ENCODE measurements around the gene CACNA1E. TPM values are rescaled to one million over a fixed set of nuclear protein-coding genes. Genes with fewer than 3 reads are reported as not detected.

The CACNA1E gene
- total and polyA plus RNA-seq, 2 experiments from 2014 or later = 1.1 to 1.7 TPM

DNA sequence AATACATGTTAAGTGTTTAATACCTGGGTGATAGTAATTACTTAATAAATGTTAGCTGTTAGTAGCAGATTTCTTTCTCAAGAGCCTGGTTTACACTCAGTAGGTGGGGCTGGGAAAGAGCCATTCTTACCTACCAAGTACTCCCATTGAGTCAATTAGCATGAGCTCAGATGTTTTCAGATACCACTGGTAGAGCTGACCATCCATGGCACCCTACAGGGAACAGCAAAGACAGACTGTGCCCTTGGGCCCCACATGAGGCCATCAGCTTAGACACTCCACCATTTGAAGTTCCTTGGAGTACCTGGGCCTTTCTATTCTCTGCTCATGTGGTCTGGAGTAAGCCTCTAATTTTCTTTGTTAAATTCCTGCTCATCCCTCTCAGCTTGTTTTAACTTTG is 179.3 kb downstream of the CACNA1E start:
- Histone ChIP-seq H3K36me3 (replicated peaks; ENCODE audit: insufficient read depth, low read depth) (no peaks in the 10 kb centered on the region), H3K27me3 (no peaks in the 10 kb centered on the region), H3K4me1 (ENCODE audit: insufficient read depth) (no peaks in the 10 kb centered on the region), H4K20me1 (ENCODE audit: insufficient read depth, poor library complexity, severe bottlenecking) (no peaks in the 10 kb centered on the region), H3K9me3 (ENCODE audit: low read depth) (no peaks in the 10 kb centered on the region), H3K9me2 (replicated peaks; ENCODE audit: insufficient read depth) (no peaks in the 10 kb centered on the region), H2AFZ (no peak overlapping the region), H3K4me3 (no peak overlapping the region), H3K4me2 (no peak overlapping the region), H3K27ac (no peak overlapping the region), H3K79me2 (no peaks in the 10 kb centered on the region)
- TF ChIP-seq, protein P1, sequence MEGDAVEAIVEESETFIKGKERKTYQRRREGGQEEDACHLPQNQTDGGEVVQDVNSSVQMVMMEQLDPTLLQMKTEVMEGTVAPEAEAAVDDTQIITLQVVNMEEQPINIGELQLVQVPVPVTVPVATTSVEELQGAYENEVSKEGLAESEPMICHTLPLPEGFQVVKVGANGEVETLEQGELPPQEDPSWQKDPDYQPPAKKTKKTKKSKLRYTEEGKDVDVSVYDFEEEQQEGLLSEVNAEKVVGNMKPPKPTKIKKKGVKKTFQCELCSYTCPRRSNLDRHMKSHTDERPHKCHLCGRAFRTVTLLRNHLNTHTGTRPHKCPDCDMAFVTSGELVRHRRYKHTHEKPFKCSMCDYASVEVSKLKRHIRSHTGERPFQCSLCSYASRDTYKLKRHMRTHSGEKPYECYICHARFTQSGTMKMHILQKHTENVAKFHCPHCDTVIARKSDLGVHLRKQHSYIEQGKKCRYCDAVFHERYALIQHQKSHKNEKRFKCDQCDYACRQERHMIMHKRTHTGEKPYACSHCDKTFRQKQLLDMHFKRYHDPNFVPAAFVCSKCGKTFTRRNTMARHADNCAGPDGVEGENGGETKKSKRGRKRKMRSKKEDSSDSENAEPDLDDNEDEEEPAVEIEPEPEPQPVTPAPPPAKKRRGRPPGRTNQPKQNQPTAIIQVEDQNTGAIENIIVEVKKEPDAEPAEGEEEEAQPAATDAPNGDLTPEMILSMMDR (IDR thresholded peaks at IDR 0.05; ENCODE audit: poor library complexity) = no peak
- no peak for TF ChIP-seq EZH2phosphoT487 (IDR thresholded peaks at IDR 0.05; ENCODE audit: low read depth, severe bottlenecking, unreplicated experiment)
- no peak for DNase-seq (ENCODE audit: low spot score)

GRCh38 chr1:181664543-181664942 is 181.2 kb downstream of the CACNA1E start:
- Histone ChIP-seq H3K9me2 (replicated peaks; ENCODE audit: insufficient read depth) (no peaks in the 10 kb centered on the region), H3K9me3 (ENCODE audit: low read depth) (no peaks in the 10 kb centered on the region), H3K27me3 (no peaks in the 10 kb centered on the region), H2AFZ (no peak overlapping the region), H3K4me3 (no peak overlapping the region), H3K4me1 (ENCODE audit: insufficient read depth) (no peaks in the 10 kb centered on the region), H3K4me2 (no peak overlapping the region), H4K20me1 (ENCODE audit: insufficient read depth, poor library complexity, severe bottlenecking) (no peaks in the 10 kb centered on the region), H3K36me3 (replicated peaks; ENCODE audit: insufficient read depth, low read depth) (no peaks in the 10 kb centered on the region), H3K79me2 (no peaks in the 10 kb centered on the region), H3K27ac (no peak overlapping the region)
- TF ChIP-seq EZH2phosphoT487 (IDR thresholded peaks at IDR 0.05; ENCODE audit: low read depth, severe bottlenecking, unreplicated experiment) (no peak), EZH2 (IDR thresholded peaks at IDR 0.05; ENCODE audit: borderline replicate concordance) (no peak)
- TF ChIP-seq, protein P1 (IDR thresholded peaks at IDR 0.05; ENCODE audit: poor library complexity) = no peak
- DNase-seq (ENCODE audit: low spot score) = no peak
- WGBS (ENCODE audit: low lambda C conversion rate, missing lambda C conversion rate) = 90% methylated on average over 2 of the region's 2 CpGs

DNA sequence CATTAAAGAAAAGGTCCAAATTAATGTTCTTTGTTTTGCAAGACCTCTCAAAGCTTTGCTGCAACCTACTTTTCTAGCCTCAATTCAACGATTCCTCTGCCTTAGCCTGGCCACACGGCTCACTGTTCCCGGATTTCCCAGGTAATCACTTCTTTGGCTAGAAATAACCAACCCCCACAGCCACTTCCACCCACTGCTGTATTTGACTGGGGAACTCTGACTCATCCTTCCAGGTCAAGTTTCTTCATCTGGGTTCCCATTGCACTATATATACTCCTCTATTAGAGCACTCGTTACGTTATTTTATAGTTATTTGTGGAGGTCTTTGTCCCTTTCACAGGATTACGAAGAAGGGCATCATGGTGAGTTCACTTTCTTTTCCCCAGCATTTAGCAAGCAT is 185.9 kb downstream of the CACNA1E start:
- Histone ChIP-seq H4K20me1 (ENCODE audit: insufficient read depth, poor library complexity, severe bottlenecking) (no peaks in the 10 kb centered on the region), H3K9me3 (ENCODE audit: low read depth) (no peaks in the 10 kb centered on the region), H3K4me2 (no peak overlapping the region), H3K36me3 (replicated peaks; ENCODE audit: insufficient read depth, low read depth) (no peaks in the 10 kb centered on the region), H3K27ac (no peak overlapping the region), H2AFZ (no peak overlapping the region), H3K9me2 (replicated peaks; ENCODE audit: insufficient read depth) (no peaks in the 10 kb centered on the region), H3K79me2 (no peaks in the 10 kb centered on the region), H3K4me1 (ENCODE audit: insufficient read depth) (no peaks in the 10 kb centered on the region), H3K4me3 (no peak overlapping the region), H3K27me3 (no peaks in the 10 kb centered on the region)
- no peak for DNase-seq (ENCODE audit: low spot score)
- TF ChIP-seq, protein P1 (IDR thresholded peaks at IDR 0.05; ENCODE audit: poor library complexity) = no peak
- TF ChIP-seq EZH2phosphoT487 (IDR thresholded peaks at IDR 0.05; ENCODE audit: low read depth, severe bottlenecking, unreplicated experiment) (no peak), EZH2 (IDR thresholded peaks at IDR 0.05; ENCODE audit: borderline replicate concordance) (no peak)
- WGBS (ENCODE audit: low lambda C conversion rate, missing lambda C conversion rate) = 71% methylated on average over 6 of the region's 6 CpGs

GRCh38 chr1:181674617-181675016 is 191.3 kb downstream of the CACNA1E start:
- H3K4me3 ChIP-seq = no peak overlapping the region
- peaks cover 11% of the 10 kb centered on the region for H3K27me3 ChIP-seq
- H3K4me1 ChIP-seq (ENCODE audit: insufficient read depth) = no peaks in the 10 kb centered on the region
- TF ChIP-seq EZH2phosphoT487 (IDR thresholded peaks at IDR 0.05; ENCODE audit: low read depth, severe bottlenecking, unreplicated experiment) = no peak
- TF ChIP-seq EZH2 (IDR thresholded peaks at IDR 0.05; ENCODE audit: borderline replicate concordance) = no peak
- TF ChIP-seq, protein P1 (IDR thresholded peaks at IDR 0.05; ENCODE audit: poor library complexity) = no peak
- H3K9me3 ChIP-seq (ENCODE audit: low read depth) = no peaks in the 10 kb centered on the region
- no peaks in the 10 kb centered on the region for H4K20me1 ChIP-seq (ENCODE audit: insufficient read depth, poor library complexity, severe bottlenecking)
- H3K9me2 ChIP-seq (replicated peaks; ENCODE audit: insufficient read depth) = no peaks in the 10 kb centered on the region
- H3K4me2 ChIP-seq = no peak overlapping the region
- no peak overlapping the region for H2AFZ ChIP-seq
- no peaks in the 10 kb centered on the region for H3K79me2 ChIP-seq
- H3K27ac ChIP-seq = no peak overlapping the region
- WGBS (ENCODE audit: low lambda C conversion rate, missing lambda C conversion rate) = 82% methylated on average over 3 of the region's 3 CpGs
- no peak for DNase-seq (ENCODE audit: low spot score)
- H3K36me3 ChIP-seq (replicated peaks; ENCODE audit: insufficient read depth, low read depth) = no peaks in the 10 kb centered on the region

Data from hepatocyte (in vitro differentiated cells).